ENCODE measurements around the gene MRPS2.

DNA sequence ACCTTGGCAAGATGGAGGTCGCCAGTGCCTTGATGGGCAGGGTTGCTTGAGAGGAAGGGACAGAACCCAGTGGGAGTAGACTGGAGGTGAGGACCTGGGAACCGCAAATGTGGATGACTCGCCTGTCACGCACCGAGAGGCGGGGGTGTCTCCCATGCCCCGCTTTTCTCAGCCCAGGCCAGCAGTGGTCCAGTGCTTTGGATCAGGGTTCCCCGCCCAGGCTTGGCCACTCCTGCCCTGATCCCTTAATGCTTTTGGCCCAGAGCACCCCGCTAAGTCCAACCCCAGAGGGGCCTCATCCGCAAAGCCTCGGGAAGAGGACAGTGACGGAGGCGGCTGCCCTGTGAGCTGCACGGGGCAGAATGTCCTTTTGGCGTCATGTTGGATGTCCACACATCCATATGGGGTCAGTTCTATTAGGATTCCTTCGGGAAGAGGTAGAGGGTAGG is 2.4 kb downstream of the MRPS2 start:
- no peak for TF ChIP-seq EP300 (conservative IDR thresholded peaks at IDR 0.05; ENCODE audit: poor library complexity, severe bottlenecking)
- TF ChIP-seq, protein P1, sequence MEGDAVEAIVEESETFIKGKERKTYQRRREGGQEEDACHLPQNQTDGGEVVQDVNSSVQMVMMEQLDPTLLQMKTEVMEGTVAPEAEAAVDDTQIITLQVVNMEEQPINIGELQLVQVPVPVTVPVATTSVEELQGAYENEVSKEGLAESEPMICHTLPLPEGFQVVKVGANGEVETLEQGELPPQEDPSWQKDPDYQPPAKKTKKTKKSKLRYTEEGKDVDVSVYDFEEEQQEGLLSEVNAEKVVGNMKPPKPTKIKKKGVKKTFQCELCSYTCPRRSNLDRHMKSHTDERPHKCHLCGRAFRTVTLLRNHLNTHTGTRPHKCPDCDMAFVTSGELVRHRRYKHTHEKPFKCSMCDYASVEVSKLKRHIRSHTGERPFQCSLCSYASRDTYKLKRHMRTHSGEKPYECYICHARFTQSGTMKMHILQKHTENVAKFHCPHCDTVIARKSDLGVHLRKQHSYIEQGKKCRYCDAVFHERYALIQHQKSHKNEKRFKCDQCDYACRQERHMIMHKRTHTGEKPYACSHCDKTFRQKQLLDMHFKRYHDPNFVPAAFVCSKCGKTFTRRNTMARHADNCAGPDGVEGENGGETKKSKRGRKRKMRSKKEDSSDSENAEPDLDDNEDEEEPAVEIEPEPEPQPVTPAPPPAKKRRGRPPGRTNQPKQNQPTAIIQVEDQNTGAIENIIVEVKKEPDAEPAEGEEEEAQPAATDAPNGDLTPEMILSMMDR (IDR thresholded peaks at IDR 0.05; ENCODE audit: poor library complexity, severe bottlenecking) = no peak

Data from neural cell (in vitro differentiated cells).